SK-N-SH treated with all-trans-retinoic acid at 6 μM for 48 hours (cell line): ENCODE data around the gene ITGB2.

Experiments used
- ATAC-seq: fragments of 200-7000 bp; cut with Tn5 transposase; 3 replicates; pipeline ENCODE4 v1.9.1; 2020; ENCODE audit warnings: mild to moderate bottlenecking, moderate library complexity
- ARNTL ChIP-seq: fragments of 450-650 bp; formaldehyde crosslinking; IDR thresholded peaks from 2 replicates; pipeline ENCODE4 v1.5.0; 2020; ENCODE audit warnings: low read depth, mild to moderate bottlenecking, moderate library complexity, borderline replicate concordance
- BACH2 ChIP-seq: fragments of 250-450 bp; sonication (Bioruptor Pico); IDR thresholded peaks from 2 replicates; pipeline ENCODE4 v1.9.0; 2021; ENCODE audit warnings: mild to moderate bottlenecking, borderline replicate concordance
- CREB5 ChIP-seq: fragments of 250-450 bp; sonication (Bioruptor Pico); IDR thresholded peaks from 2 replicates; pipeline ENCODE4 v1.5.1; 2020; ENCODE audit warnings: low read depth, mild to moderate bottlenecking, moderate library complexity
- CSDC2 ChIP-seq: fragments of 250-450 bp; sonication (Bioruptor Pico); IDR thresholded peaks from 2 replicates; pipeline ENCODE4 v1.5.0; 2020; ENCODE audit warnings: mild to moderate bottlenecking, moderate library complexity
- CSRNP3 ChIP-seq: fragments of 250-450 bp; sonication (Bioruptor Pico); IDR thresholded peaks from 2 replicates; pipeline ENCODE4 v1.5.1; 2021; ENCODE audit warnings: mild to moderate bottlenecking, moderate library complexity
- ESRRG ChIP-seq: fragments of 250-450 bp; sonication (Bioruptor Pico); IDR thresholded peaks from 2 replicates; pipeline ENCODE4 v1.6.1; 2021; ENCODE audit warnings: mild to moderate bottlenecking
- GLIS3 ChIP-seq: fragments of 250-450 bp; sonication (Bioruptor Pico); IDR thresholded peaks from 2 replicates; pipeline ENCODE4 v1.5.0; 2020; ENCODE audit warnings: mild to moderate bottlenecking, moderate library complexity
- ISL1 ChIP-seq: fragments of 250-450 bp; sonication (Bioruptor Pico); IDR thresholded peaks from 2 replicates; pipeline ENCODE4 v2.1.2; 2022; ENCODE audit warnings: mild to moderate bottlenecking, moderate library complexity
- PATZ1 ChIP-seq: fragments of 250-450 bp; sonication (Bioruptor Pico); IDR thresholded peaks from 2 replicates; pipeline ENCODE4 v1.8.0; 2020; ENCODE audit warnings: mild to moderate bottlenecking, moderate library complexity, borderline replicate concordance
- PPARA ChIP-seq: fragments of 250-450 bp; sonication (Bioruptor Pico); IDR thresholded peaks from 2 replicates; pipeline ENCODE4 v1.5.0; 2020; ENCODE audit warnings: mild to moderate bottlenecking, borderline replicate concordance
- RARB ChIP-seq: fragments of 250-450 bp; sonication (Bioruptor Pico); IDR thresholded peaks from 2 replicates; pipeline ENCODE4 v1.8.0; 2021; ENCODE audit warnings: mild to moderate bottlenecking, moderate library complexity
- SNAI2 ChIP-seq: fragments of 250-450 bp; sonication (Bioruptor Pico); IDR thresholded peaks from 2 replicates; pipeline ENCODE4 v1.5.0; 2020; ENCODE audit warnings: mild to moderate bottlenecking, moderate library complexity
- TCF4 ChIP-seq: fragments of 250-450 bp; sonication (Bioruptor Pico); IDR thresholded peaks from 2 replicates; pipeline ENCODE4 v1.8.0; 2021; ENCODE audit warnings: mild to moderate bottlenecking, moderate library complexity, borderline replicate concordance
- TOX ChIP-seq: fragments of 250-450 bp; sonication (Bioruptor Pico); IDR thresholded peaks from 2 replicates; pipeline ENCODE4 v1.8.0; 2021; ENCODE audit warnings: mild to moderate bottlenecking, moderate library complexity, borderline replicate concordance
- TSHZ2 ChIP-seq: fragments of 250-450 bp; sonication (Bioruptor Pico); IDR thresholded peaks from 2 replicates; pipeline ENCODE4 v1.5.0; 2020; ENCODE audit warnings: mild to moderate bottlenecking, moderate library complexity
- ZC3H10 ChIP-seq: fragments of 250-450 bp; sonication (Bioruptor Pico); IDR thresholded peaks from 2 replicates; pipeline ENCODE4 v1.5.1; 2021; ENCODE audit warnings: mild to moderate bottlenecking, moderate library complexity
- ZFP3 ChIP-seq: fragments of 250-450 bp; sonication (Bioruptor Pico); IDR thresholded peaks from 2 replicates; pipeline ENCODE4 v1.5.0; 2020; ENCODE audit warnings: mild to moderate bottlenecking, moderate library complexity
- ZFP30 ChIP-seq: fragments of 450-650 bp; formaldehyde crosslinking; IDR thresholded peaks from 2 replicates; pipeline ENCODE4 v1.5.0; 2022; ENCODE audit warnings: mild to moderate bottlenecking, moderate library complexity
- ZNF565 ChIP-seq: fragments of 450-650 bp; formaldehyde crosslinking; conservative IDR thresholded peaks from 2 replicates; pipeline ENCODE4 v1.5.0; 2020; ENCODE audit warnings: low read depth, mild to moderate bottlenecking, moderate library complexity
- ZNF70 ChIP-seq: fragments of 450-650 bp; formaldehyde crosslinking; IDR thresholded peaks from 2 replicates; pipeline ENCODE4 v1.5.0; 2020; ENCODE audit warnings: mild to moderate bottlenecking, moderate library complexity
- ZNF8 ChIP-seq: fragments of 450-650 bp; formaldehyde crosslinking; IDR thresholded peaks from 2 replicates; pipeline ENCODE4 v1.5.0; 2020; ENCODE audit warnings: mild to moderate bottlenecking, moderate library complexity

ITGB2 gene

GRCh38 chr21:44934797-44935532, 14.3 kb upstream of the ITGB2 start:
- ATAC-seq: no peak
- TF ChIP-seq ISL1: no peak
- no peak for TF ChIP-seq ZFP30 (CRISPR knock-in tag)
- TF ChIP-seq ZNF70 (CRISPR knock-in tag): no peak
- TF ChIP-seq BACH2 (CRISPR knock-in tag): no peak
- no peak for TF ChIP-seq SNAI2 (CRISPR knock-in tag)
- TF ChIP-seq ZNF565 (CRISPR knock-in tag): no peak
- no peak for TF ChIP-seq CSDC2 (CRISPR knock-in tag)
- no peak for TF ChIP-seq TOX (CRISPR knock-in tag)
- TF ChIP-seq GLIS3 (CRISPR knock-in tag): no peak

- no peak for ATAC-seq
- TF ChIP-seq TCF4 (no peak), CREB5 (CRISPR knock-in tag) (no peak)
- TF ChIP-seq, all 23 proteins: peak for 0
These were observed 13.6 kb upstream of the ITGB2 start for GRCh38 chr21:44934276-44934675.

- no peak for ATAC-seq
- TF ChIP-seq BACH2 (CRISPR knock-in tag) (no peak), ESRRG (CRISPR knock-in tag) (no peak), ZNF8 (CRISPR knock-in tag) (no peak), GLIS3 (CRISPR knock-in tag) (no peak), CREB5 (CRISPR knock-in tag) (no peak), RARB (CRISPR knock-in tag) (no peak), ZFP3 (no peak), PATZ1 (CRISPR knock-in tag) (no peak), TSHZ2 (no peak), TOX (CRISPR knock-in tag) (no peak), ARNTL (CRISPR knock-in tag) (no peak), ZNF565 (CRISPR knock-in tag) (no peak), PPARA (no peak)
- TF ChIP-seq, all 23 proteins: peak for 0
These were observed 13.2 kb upstream of the ITGB2 start for GRCh38 chr21:44933918-44934260.

- TF ChIP-seq CSDC2 (CRISPR knock-in tag): no peak
- TF ChIP-seq ZFP3: no peak
- TF ChIP-seq ZNF70 (CRISPR knock-in tag): no peak
- no peak for TF ChIP-seq ZNF8 (CRISPR knock-in tag)
- TF ChIP-seq SNAI2 (CRISPR knock-in tag): no peak
- TF ChIP-seq ZFP30 (CRISPR knock-in tag): no peak
- no peak for TF ChIP-seq ARNTL (CRISPR knock-in tag)
- no peak for TF ChIP-seq ISL1
- TF ChIP-seq GLIS3 (CRISPR knock-in tag): no peak
- no peak for TF ChIP-seq TOX (CRISPR knock-in tag)
- no peak for TF ChIP-seq TCF4
- TF ChIP-seq RARB (CRISPR knock-in tag): no peak
- no peak for TF ChIP-seq ZC3H10
- no peak for TF ChIP-seq CSRNP3 (CRISPR knock-in tag)
- no peak for ATAC-seq
These were observed 12.7 kb upstream of the ITGB2 start for GRCh38 chr21:44933199-44933917.
